ENCODE measurements around the gene SH3RF2. TPM values are rescaled to one million over a fixed set of nuclear protein-coding genes. Genes with fewer than 3 reads are reported as not detected.

SH3RF2 gene
- total and polyA plus RNA-seq, 2 donors (not counting 3 experiments of a cell fraction or from before 2014, with no cell fraction given) = 0.54 to 0.84 TPM

- CTCF ChIA-PET = no interaction called here
- no peak for FAIRE-seq
- H3K27ac ChIP-seq (ENCODE audit: insufficient read depth, low read depth, low read length) = no peak overlapping the region
These were observed 82.4 kb downstream of the SH3RF2 start for GRCh38 chr5:146018514-146019375.

More at GRCh38 chr5:146018514-146019375, 82.4 kb downstream of the SH3RF2 start:
- dilution Hi-C loops (cut with MboI; ENCODE audit: extremely low pct_ligation_motif_present, low sequenced_read_pairs) (no loop called here), intact Hi-C loops (cut with micrococcal nuclease) (no loop called here)
- no peaks in the 10 kb centered on the region for H3K79me2 ChIP-seq (ENCODE audit: control insufficient read depth, insufficient read depth, low read length)
- no peak overlapping the region for H3K4me3 ChIP-seq (replicated peaks in 1 of 3; ENCODE audit: insufficient read depth in 1 of 3, low read depth in 1 of 3, low read length in 3 of 3)
- no TSS peak for BruUV-seq (replicated peaks)
- H3K4me2 ChIP-seq (ENCODE audit: insufficient read depth, low read length) = no peak overlapping the region
- no peak overlapping the region for H3K9ac ChIP-seq (replicated peaks; ENCODE audit: extremely low read depth, insufficient read depth, low read length)
- H3K27me3 ChIP-seq (ENCODE audit: control insufficient read depth in 2 of 2, insufficient read depth in 2 of 2, low read length in 2 of 2) = no peaks in the 10 kb centered on the region
- H3K36me3 ChIP-seq (ENCODE audit: control insufficient read depth in 2 of 2, extremely low read depth in 1 of 2, insufficient read depth in 2 of 2, low read length in 2 of 2) = no peaks in the 10 kb centered on the region
- no peaks in the 10 kb centered on the region for H3K9me3 ChIP-seq (replicated peaks; ENCODE audit: control insufficient read depth, insufficient read depth, low read length)
- no peaks in the 10 kb centered on the region for H3K4me1 ChIP-seq (ENCODE audit: control insufficient read depth, extremely low read depth, insufficient read depth, low read length)
- DNase-seq (ENCODE audit: low read depth, low spot score) = no peak
- H3K9me1 ChIP-seq (replicated peaks; ENCODE audit: control insufficient read depth, extremely low read depth, insufficient read depth, low read length) = no peaks in the 10 kb centered on the region
- POLR2A ChIA-PET = no interaction called here
- H4K20me1 ChIP-seq (replicated peaks; ENCODE audit: control insufficient read depth, extremely low read depth, insufficient read depth, low read length) = no peaks in the 10 kb centered on the region
- TF ChIP-seq MYC (IDR thresholded peaks at IDR 0.05; ENCODE audit: low read depth, low read length) (no peak), EZH2 (IDR thresholded peaks at IDR 0.05; ENCODE audit: borderline replicate concordance, low read depth, low read length, severe bottlenecking) (no peak), POLR2AphosphoS5 (IDR thresholded peaks at IDR 0.05; ENCODE audit: insufficient read depth, low read depth, low read length) (no peak), JUN (IDR thresholded peaks at IDR 0.05; ENCODE audit: borderline replicate concordance, insufficient read depth, insufficient read length, low read depth) (no peak), CTCF (IDR thresholded peaks at IDR 0.05; ENCODE audit: extremely low read depth in 1 of 2, insufficient read depth in 1 of 2, low read depth in 1 of 2, low read length in 2 of 2) (no peak), FOS (IDR thresholded peaks at IDR 0.05; ENCODE audit: borderline replicate concordance, insufficient read depth, low read length) (no peak), POLR2A (IDR thresholded peaks at IDR 0.05; ENCODE audit: low read depth, low read length) (no peak), GATA2 (IDR thresholded peaks at IDR 0.05; ENCODE audit: insufficient read depth, insufficient read length, low read depth, low read length) (no peak), MAX (IDR thresholded peaks at IDR 0.05; ENCODE audit: insufficient read depth, insufficient read length) (no peak)
- H2AFZ ChIP-seq (ENCODE audit: low read depth, low read length) = no peak overlapping the region
